GM21717 (cell line): ENCODE data around the gene EID2B.

Experiments
- ATAC-seq: cut with Tn5 transposase; IDR thresholded peaks from one replicate; pipeline ENCODE4 v1.9.1; 2021; ENCODE audit warnings: mild to moderate bottlenecking, moderate library complexity; ENCODE audit not compliant: unreplicated experiment

EID2B gene, protein sequence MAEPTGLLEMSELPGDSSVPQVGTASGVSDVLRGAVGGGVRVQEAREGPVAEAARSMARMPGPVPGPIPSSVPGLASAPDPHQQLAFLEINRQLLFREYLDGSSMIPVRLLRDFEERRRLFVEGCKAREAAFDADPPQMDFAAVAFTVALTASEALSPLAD

DNA sequence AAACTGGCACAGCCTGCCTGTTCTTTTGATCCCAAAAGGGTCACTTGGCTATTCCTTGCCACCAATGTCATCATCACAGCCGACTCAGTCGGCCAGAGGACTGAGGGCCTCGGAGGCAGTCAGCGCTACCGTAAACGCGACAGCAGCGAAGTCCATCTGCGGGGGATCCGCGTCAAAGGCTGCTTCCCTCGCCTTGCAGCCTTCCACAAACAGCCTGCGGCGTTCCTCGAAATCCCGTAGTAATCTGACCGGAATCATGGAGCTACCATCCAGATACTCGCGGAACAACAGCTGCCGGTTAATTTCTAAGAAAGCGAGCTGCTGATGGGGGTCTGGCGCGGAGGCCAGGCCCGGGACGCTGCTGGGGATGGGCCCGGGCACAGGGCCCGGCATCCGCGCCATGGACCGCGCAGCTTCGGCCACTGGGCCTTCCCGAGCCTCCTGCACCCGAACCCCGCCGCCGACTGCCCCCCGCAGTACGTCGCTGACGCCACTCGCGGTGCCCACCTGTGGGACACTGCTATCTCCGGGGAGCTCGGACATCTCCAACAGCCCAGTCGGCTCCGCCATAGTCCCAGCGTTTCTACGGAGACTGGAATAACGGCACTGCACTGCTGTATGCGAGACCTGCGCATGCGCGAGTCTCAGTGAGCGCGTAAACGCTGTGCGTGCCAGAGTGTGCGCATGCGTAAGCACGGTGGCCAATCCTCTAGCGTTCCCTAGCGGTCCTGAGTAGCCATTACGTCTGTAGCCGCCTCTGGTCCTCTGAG lies at the start of gene EID2B:
Gene EID2B (minus strand): TSS at position 620 of the 770 bp plus-strand sequence. CDS start 50 bp downstream, at position 570.
- peak; percentile 72 for ATAC-seq

DNA sequence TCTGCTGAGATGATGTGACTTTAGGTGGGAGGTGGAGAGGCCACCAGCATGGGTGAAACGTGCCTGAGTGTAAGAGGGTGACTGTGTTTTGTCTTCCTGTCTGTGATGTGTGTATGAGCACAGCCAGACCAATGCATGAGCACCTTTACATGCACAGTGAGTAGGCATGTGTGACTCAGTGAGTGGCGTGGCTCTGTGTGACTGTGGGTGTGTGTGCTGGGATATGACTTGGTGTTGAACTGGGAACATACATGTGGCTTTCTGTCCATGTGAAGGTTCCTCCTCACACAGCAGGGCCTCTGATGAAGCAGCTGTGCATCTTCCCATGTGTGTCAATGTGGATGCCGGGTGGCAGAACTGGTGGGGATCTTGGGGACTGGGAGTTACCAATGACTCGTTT lies 49.8 kb upstream of the EID2B start:
- ATAC-seq, result no peak

DNA sequence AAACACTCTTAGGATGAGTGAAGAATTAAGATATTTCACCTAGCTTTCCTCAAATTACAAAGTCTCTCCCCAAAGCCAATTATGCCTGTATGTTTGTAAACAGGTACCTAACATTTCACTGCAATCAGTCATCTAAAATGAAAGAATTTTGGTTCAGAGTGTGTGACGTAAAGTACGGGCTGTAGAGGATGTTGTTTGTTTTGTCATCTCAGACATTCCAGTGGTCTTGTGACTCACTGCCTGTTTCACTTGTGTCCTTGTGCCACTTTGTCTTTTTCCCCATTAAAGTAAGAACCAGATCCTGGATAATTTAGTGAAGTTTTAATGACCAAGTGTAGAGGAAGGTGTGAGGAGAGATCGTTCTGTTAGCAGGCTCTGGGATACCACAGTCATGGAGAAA lies 36.0 kb upstream of the EID2B start:
- ATAC-seq, result no peak

DNA sequence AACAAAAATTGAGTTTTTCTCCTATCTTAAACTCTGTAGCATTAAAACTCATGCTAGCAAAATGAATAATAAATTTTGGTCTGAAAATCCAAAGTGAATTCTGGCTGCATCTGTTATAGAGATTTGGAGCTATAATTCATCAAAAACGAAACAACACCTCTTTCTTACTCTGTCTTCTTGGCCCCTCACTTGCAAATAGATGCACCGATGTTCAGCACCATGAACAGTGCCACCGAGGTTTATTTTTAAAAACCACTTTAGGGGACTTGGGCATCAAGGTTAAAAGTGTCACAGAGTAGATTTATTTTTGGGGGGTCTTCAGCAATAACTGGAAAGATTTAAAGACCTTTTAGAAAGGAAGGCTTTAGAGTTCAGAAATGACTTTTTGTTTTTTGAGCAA lies 33.4 kb upstream of the EID2B start:
- no peak for ATAC-seq

DNA sequence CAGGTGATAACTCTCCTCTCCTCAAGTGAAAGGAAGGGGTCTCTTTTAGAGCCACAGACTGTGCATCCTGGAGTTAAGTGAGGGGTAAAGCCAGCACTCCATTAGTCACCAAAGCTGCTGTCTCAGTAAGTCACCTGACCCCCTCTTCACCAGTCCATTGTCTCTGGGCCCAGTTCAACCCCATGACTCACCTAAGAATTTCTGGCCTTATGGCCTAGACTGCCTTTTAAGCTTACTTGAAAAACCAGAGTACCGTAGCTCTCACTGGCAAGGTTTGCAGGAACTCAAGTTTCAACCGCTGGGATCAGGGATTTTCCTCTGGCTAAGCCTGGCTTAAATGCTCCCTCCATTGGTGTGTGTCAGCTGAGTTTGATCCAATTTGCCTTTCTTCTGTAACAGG lies 30.8 kb upstream of the EID2B start:
- no peak for ATAC-seq

DNA sequence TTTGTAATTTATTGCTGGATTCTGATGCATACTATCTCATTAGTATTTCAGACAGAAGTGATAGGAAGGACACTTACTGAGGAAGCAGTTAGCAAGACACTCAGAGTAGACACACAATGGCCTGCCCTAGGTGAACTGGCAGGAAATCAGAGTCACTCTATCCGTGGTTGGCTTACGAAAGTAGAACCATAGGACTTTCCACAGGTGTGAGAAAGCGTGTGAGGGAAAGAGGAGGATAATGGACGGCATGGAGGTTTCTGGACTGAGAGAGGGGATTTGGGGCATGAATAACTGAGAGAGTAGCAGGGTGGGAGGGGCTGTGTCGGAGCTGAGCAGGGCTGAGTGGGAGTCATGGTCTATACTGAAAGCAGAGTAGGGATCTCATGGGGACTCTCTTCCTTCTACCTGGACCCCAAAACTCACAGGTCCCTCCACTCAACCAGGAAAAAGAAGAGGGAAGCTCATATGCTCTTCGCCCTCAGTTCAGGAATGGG lies 26.0 kb upstream of the EID2B start:
- ATAC-seq, result no peak

DNA sequence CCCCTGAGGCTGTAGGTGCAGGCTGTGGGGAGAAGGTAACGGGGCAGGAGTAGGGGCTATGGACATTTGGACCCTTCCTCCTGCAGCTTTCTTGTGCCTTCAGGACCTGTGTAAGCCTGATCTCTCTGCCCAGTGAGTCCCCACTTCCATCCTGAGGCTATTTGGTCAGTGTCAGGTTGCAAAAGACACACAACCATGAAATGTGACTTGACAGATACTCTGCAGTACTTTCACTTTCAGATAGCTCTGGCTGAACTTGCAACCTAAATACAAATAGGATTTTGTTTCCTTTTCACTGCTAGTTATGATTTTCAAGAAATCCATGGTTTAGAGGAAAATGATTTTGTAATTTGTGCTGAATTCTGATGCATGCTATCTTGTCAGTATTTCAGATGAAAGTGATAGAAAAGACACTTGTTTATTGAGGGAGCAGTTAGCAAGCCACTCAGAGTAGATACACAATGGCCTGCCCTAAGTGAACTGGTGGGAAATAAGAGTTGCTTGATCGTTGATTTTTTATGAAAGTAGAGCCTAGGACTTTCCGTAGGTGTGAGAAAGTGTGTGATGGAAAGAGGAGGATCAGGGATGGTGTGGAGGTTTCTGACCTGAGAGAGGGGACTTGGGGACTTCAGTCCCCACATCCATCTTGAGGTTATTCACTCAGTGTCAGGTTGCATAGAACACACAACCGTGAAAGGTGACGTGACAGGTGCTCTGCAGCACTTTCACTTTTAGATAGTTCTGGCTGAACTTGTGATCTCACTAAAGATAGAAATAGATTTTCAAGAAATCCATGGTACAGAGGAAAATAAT lies 25.4 kb upstream of the EID2B start:
- no peak for ATAC-seq

DNA sequence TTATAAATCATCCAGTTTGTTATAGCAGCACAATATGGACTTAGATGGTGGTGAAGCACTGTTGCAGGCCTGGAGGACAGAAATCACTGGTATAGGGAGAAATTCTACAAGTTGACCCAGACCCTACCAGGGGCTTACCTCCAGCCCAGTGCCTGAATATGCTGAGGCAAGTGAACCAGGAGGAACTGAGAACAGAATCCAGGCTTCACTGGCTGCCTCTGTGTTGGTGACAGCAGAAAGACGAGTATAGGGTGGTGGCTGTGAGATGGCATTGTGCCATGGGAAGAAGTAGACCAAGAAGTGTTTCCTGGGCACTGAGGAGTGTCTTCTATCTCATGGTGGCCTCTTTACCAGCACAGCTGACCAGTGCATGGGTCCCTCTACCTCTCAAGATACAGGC lies 23.2 kb upstream of the EID2B start:
- ATAC-seq, result no peak

DNA sequence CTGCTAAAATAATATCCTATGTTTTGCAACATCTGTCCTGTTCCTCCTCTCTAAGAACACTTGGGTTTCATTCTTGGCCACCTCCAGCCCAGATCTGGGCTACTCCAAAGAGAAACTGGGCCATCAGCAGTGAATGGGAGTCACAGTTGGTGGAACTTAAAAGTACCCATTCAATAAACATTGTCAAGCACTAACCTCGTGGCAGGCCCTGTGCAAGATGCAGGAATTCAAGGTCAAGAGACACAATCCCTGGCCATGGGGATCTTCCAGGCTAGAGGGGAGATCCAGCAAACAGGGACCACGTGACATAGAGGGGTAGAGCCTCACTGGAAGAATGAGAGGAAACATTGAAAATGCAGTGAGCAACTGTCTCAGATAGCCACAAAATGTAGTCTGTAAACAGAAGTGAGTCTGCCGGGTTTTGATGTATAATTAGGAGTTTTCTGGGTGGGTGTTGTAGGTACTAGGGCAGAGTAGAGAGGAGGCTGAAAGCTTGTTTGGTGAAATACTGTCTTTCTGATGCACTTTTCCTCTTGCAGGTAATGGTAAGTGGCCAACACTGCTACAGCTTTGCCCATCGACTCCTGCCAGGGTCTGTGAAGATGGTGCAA lies 22.2 kb upstream of the EID2B start:
- ATAC-seq, result no peak

DNA sequence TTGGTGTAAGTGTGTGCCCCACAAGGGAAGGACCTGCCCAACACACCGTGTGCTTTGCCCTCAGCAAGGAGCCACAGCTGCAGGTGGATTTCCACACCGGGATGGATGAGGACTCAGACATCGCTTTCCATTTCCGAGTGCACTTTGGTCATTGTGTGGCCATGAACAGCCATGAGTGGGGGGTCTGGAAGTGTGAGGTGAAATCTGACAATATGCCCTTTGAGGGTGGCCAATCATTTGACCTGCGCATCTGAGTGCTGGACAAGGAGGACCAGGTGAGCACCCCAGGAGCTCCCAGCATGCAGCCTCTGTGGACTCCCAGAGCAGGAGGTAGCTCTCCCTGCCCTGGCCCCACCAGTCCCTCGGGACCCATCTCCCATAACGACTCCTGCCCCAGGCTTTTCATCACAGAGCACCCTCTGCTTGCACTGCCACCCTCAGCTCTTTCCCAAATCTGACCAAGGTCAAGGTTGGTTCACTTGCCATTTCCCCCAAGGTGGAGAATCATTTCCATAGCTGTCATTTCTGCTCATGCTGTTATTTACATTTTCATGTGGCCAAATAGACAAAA lies 20.5 kb upstream of the EID2B start:
- no peak for ATAC-seq

DNA sequence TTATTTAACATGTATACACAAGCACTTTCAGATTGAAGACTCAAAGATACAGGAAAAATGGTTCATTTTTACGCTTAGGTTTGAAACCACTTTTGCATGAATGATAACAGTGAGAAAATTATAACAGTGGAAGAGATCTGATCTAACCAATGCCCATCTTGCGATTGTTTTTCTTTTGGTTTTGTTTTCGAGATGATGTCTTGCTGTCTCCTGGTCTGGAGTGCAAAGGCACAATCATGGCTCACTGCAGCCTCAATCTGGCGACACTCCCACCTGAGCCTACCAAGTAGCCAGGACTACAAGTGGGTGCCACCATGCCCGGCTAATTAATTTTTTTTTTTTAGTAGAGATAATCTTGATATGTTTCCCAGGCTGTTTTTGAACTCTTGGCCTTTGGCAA lies 17.5 kb upstream of the EID2B start:
- ATAC-seq, result no peak

DNA sequence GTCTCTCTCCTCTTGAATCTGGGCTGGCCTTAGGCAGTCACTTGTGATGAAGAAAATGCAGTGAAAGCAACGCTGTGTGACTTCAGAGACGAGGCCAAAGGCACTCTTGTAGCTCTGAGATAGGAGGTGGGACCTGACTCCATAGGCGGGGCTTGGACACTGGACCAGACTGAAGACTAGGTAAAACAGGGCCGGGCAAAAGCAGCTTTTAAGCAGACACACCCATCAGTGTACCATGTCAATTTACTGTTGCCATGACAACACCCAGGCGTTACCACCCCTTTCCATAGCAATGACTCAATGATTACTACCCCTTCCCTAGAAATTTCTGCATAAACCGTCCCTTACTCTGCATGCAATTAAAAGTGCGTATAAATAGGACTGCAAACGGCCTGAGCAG lies 13.9 kb upstream of the EID2B start:
- no peak for ATAC-seq

DNA sequence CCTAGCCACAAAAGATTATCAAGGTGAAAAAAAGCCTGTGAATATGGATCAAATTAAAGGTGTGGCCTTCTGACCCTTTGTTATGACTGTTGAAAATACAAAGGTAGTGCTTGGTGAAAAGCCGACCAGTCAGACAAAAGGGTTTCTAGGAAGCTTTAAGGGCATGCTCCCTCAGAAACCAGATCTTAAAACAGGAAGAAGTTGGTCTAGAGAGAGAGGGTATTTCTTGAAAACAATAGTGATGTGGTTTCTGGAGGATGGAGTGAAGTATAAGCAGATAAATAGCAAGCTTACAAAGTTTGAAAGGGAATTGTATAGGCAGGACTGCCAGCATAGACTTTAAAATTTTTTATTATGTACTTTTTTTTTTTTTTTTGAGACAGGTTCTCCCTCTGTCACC lies 12.3 kb upstream of the EID2B start:
- no peak for ATAC-seq

DNA sequence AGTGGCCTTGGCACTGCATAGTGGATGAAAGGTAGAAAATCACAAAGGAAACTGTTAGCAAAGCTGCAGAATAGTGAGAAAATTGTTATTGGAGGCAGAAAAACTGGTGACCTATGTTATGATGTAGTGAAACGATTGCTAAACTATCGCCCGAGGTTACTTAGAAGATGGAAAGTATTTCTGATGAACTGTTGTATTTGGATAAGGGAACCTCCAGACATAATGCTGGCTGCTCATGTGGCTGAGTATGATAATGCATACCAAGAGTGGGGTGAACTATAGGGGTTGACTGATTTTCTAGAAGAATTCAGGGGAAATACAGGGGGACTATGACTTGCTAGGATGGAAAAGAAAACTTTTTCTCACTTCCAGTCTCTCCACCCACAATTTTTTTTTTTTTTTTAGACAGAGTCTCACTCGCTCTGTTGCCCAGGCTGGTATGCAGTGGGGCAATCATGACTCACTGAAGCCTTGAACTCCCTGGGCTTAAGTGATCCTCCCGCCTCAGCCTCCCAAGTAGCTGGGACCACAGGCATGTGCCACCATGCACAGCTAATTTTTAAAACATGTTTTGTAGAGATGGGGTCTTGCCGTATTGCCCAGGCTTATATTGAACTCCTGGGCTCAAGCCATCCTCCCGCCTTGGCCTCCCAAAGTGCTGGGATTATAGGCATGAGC lies 11.7 kb upstream of the EID2B start:
- ATAC-seq, result no peak

DNA sequence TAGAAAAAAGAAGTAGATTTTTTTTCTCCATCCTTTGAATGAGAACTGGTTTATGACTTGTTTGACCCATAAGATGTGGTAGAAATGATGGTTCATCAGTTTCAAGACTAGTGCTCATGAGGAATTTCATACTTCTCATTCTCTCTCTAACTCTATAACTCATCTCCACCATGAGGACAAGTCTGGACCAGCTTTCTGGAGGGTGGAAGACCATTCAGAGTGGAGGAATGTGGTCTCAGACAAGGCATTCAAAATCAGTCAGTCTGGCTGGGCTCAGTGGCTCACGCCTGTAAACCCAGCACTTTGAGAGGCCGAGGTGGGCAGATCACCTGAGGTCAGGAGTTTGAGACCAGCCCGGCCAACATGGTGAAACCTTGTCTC lies 10.8 kb upstream of the EID2B start:
- no peak for ATAC-seq

DNA sequence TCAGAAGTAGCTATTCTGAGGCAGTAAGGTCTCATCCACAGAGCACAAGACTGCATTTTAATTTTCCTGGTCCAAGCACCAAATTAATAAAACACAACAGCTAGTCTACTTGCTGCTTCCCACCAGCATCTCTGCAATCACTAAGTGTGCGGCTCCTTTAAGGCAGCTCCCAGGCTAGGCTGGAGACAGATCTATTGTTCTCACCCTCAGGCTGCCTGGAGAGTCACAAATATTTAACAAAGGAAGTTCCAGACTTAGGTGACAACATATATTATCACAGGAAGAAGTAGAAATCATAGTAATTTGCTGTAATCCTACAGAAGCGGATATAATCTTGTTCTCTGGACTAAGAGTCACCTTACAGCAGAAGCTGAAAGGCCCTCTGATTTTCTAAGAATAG lies 9.6 kb upstream of the EID2B start:
- no peak for ATAC-seq

DNA sequence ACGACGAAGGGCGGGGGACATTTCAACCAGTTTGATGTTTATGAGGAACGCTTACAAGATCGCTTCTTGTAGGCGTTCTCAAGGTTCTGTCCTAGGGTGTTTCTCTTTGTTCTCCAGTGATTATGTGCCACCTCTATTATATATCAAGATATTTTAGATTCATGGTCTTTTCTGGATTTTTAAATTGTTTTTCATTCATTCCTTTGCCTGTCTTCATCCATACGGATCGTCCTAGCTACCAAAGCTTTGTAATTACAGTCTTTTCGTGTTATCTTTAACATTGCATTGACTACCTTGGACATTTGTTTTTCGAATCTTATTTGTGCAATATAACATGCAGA lies 7.7 kb upstream of the EID2B start:
- no peak for ATAC-seq

DNA sequence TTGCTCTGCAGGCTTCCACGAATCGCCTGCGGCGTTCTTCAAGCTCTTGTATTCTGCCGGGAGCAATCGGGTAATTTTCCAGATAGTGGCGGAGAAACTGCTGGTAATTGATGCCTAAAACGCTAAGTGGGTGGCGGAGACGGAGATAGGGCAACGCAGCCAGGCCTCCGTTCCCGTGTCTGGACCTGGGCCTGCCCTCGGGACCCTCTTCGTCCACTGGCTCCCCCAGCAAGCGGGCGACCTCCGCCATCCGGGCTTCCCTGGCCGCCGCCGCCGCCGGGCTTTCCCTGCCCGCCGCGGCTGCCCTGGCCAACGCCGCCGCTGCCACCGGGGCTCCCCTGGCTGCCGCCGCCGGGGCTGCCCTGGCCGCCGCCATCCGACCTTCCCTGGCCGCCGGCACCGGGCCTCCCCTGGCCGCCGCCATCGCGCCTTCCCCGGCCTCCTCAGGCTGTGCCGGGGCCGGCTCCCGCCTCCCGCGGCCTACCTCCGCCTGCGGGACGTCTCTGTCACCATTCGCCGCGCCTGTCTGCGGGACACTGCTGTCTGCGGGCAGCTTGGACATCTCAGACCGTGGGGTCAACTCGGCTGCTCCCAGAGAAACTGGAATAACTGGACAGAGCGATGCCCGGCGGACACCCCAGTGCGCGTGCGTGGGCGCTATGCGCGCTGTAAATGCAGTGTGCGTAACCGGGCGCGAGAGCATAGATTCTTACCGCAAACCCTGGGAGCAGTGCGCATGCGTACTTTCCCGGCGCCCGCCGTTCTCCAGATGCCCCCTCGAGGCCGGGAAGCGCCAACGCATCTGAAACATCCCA lies 7.1 kb upstream of the EID2B start, which contains the start of gene EID2:
Gene EID2 (minus strand): TSS at position 644 of the 815 bp plus-strand sequence. CDS start 82 bp downstream, at position 562.
- peak; percentile 66 for ATAC-seq

DNA sequence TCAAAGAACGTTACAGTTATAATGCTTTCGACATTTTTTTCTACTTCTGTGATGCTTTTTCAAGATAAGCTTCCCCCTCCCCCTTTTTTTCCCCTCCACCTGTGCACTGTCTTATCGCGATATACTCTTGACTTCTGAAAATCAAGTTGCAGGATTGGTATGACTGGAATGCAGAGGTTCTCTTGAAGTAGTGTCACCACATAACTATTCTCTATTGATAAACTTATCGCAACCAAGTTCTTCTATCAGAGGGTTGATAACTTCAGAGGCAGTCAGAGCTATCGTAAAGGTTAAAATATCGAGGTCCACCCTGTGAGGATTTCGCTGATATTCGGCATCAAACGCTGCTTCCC lies 6.5 kb upstream of the EID2B start:
- ATAC-seq, result no peak

DNA sequence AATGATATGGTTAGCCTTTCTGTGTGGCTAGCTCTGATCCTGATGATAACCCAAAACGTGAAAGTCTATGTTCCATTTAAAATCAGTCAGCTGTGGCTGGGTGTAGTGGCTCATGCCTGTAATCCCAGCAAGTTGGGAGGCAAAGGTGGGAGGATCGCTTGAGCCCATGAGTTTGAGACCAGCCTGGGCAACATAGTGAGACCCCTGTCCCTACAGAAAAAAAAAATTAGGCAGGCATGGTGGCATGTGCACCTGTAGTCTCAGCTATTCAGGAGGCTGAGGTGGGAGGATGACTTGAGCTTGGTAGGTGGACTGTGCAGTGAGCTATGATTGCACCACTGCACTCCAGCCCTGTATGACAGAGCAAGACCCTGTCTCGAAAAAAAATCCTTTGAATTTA lies 1.1 kb upstream of the EID2B start:
- no peak for ATAC-seq
